ENCODE measurements around the gene RALB.
"Not testable (repeated sequence)": the region's sequence is repeated elsewhere in the genome, so short reads cannot be mapped to it uniquely, and the experiment has no call there.

The RALB gene

DNA sequence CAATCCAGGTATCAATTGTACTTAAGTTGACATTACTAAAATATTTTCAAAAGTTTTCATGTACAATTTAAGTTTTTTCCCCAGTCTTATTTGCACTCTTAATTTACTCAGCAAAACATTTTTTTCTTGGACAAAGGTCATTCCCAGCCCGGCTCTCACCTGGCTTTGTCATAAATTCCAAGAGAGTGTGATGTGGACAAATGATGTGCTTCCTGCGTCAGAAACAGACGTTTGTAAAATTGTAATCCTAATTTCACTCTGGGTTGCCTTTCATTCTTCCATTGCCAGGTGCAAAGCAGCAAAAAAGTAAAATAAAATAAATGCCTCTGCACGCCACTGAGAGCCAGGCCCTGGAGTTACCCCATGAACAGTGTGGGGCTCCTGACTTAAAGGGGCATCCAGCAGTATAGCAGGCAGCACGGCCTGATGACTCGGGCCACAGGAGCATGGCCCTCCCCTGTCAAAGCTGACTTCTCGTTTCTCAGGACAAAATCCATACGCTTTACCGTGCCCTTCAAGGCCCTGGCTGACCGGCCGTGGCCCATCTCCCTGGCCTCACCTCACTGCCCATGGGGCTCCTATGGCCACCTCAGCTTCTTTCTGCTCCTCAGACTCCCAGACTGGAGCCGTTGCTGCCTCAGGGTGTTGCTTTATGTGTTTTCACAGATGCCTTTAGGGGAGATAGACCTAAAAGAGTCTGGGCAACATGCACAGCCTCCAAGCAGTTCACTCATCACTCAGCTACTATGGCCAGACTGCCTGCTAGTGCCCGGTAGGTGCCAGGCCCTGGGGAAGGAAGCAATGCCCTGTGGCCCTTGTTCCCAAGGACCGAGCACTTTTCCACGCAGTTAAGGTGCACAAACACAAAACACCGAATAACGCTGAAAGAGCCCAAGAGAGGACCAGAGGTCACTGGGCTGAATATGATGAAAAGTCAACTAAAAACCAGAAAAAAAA, 21.9 kb upstream of the RALB start:
- DNase-seq (ENCODE audit: insufficient read length, low spot score): no peak
- FAIRE-seq: no peak
- no peak for TF ChIP-seq POLR2A (IDR thresholded peaks at IDR 0.05; ENCODE audit: low read depth, low read length)

- DNase-seq (ENCODE audit: insufficient read length, low spot score): no peak
- TF ChIP-seq POLR2A (IDR thresholded peaks at IDR 0.05; ENCODE audit: low read depth, low read length): no peak
- no peak for FAIRE-seq
Observed at GRCh38 chr2:120231564-120231973, 21.1 kb upstream of the RALB start.

- FAIRE-seq: no peak
- TF ChIP-seq POLR2A (IDR thresholded peaks at IDR 0.05; ENCODE audit: low read depth, low read length): no peak
- no peak for DNase-seq (ENCODE audit: insufficient read length, low spot score)
Observed at GRCh38 chr2:120231974-120232635, 20.5 kb upstream of the RALB start.

- FAIRE-seq: no peak
- TF ChIP-seq POLR2A (IDR thresholded peaks at IDR 0.05; ENCODE audit: low read depth, low read length): no peak
Observed at GRCh38 chr2:120233292-120233691, 19.4 kb upstream of the RALB start.

GRCh38 chr2:120235158-120235557, 17.5 kb upstream of the RALB start:
- not testable (repeated sequence) for DNase-seq (ENCODE audit: insufficient read length, low spot score); FAIRE-seq

More at GRCh38 chr2:120233292-120233691, 19.4 kb upstream of the RALB start:
- no peak for DNase-seq (ENCODE audit: insufficient read length, low spot score)

DNA sequence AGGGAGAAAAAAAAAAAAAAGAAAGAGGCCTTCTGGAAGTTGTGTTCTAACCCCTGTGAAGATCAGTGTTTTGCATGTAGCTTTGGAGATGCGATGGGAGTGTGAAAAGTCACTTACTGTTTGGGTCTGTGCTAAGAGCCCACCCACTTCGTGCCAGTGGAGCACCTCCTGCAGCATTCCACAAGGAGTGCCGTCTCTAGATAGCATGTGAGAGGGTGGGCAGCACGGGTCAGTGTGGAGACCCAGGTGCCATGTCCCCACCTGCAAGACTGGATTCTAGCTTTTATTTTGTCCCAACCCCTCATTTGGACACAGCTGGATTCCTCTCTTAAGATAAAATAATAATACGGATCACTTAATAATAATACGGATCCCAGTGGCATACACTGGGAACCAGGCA, 17.0 kb upstream of the RALB start:
- TF ChIP-seq POLR2A (IDR thresholded peaks at IDR 0.05; ENCODE audit: low read depth, low read length): no peak
- DNase-seq (ENCODE audit: insufficient read length, low spot score) (no peak), FAIRE-seq (no peak)

GRCh38 chr2:120236316-120236715, 16.3 kb upstream of the RALB start:
- no peak for TF ChIP-seq POLR2A (IDR thresholded peaks at IDR 0.05; ENCODE audit: low read depth, low read length)
- DNase-seq (ENCODE audit: insufficient read length, low spot score) (no peak), FAIRE-seq (no peak)

DNA sequence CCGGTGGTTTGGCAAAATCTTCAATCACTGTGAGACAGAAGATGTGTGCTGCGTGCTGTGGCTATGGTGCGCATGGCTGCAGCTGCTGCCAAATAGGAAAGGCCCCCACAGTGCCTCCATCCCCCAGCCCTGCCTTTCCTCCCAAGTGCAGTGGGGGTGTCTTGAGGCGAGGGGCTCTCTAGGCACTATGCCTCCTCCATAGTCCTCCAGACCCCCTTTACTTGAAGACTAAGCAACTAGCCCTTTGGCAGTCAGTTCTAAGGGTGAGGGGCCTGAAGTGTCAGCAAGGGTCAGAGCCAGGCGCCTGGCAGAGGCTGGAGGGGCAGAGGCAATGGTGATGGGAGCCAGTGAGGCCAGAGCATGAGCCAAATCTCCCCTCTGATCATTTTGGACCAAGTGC, 15.9 kb upstream of the RALB start:
- TF ChIP-seq POLR2A (IDR thresholded peaks at IDR 0.05; ENCODE audit: low read depth, low read length): no peak
- FAIRE-seq: no peak
- DNase-seq (ENCODE audit: insufficient read length, low spot score): no peak

- FAIRE-seq (peak; percentile 58), DNase-seq (ENCODE audit: insufficient read length, low spot score) (peak; percentile 92)
- no peak for TF ChIP-seq POLR2A (IDR thresholded peaks at IDR 0.05; ENCODE audit: low read depth, low read length)
Observed at GRCh38 chr2:120237491-120237902, 15.2 kb upstream of the RALB start.

- TF ChIP-seq POLR2A (IDR thresholded peaks at IDR 0.05; ENCODE audit: low read depth, low read length): no peak
- DNase-seq (ENCODE audit: insufficient read length, low spot score) (peak; percentile 90), FAIRE-seq (peak; percentile 23)
Observed at GRCh38 chr2:120238728-120239487, 13.7 kb upstream of the RALB start.

- DNase-seq (ENCODE audit: insufficient read length, low spot score): peak; percentile 61
- 0 out of 2 replicates have a peak, but pooled peaks have one; percentile 19 for TF ChIP-seq POLR2A (IDR thresholded peaks at IDR 0.05; ENCODE audit: low read depth, low read length)
- FAIRE-seq: no peak
Observed at GRCh38 chr2:120239488-120240287, 13.0 kb upstream of the RALB start.

DNA sequence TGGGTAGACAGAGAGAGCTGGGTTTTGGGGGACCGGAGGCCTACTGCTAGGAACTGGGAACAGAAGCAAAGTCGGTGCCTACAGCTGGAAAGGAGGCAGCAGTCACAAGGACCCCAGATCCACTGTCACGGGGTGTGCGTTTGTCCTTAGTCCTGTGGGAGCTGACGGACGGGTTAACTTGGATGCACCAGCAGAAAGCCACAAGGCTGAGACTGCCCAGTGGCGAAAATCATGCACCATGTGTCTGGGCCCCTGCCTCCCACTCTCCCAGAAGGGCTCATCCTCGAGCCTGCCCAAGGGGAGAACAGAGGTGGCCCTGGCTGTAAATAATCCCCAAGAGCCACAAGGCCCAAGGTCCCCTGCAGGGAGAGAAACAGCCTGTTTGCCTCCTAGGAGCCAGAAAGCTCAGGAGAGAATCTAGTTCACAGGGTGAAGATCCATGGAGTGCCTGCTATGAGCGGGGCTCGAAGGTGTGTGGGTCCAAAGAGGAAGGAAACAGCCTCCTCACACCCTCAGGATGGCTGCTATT, 11.7 kb upstream of the RALB start:
- no peak for TF ChIP-seq POLR2A (IDR thresholded peaks at IDR 0.05; ENCODE audit: low read depth, low read length)
- FAIRE-seq: no peak

GRCh38 chr2:120241684-120242083, 11.0 kb upstream of the RALB start:
- TF ChIP-seq POLR2A (IDR thresholded peaks at IDR 0.05; ENCODE audit: low read depth, low read length): no peak
- DNase-seq (ENCODE audit: insufficient read length, low spot score) (no peak), FAIRE-seq (no peak)

More for the DNA sequence above, 11.7 kb upstream of the RALB start:
- DNase-seq (ENCODE audit: insufficient read length, low spot score): no peak
